ENCODE measurements around the gene MTA2. TPM values are rescaled to one million over a fixed set of nuclear protein-coding genes. Genes with fewer than 3 reads are reported as not detected.

MTA2 gene
- total RNA-seq (2021; fragmentation: NEBNext Ultra II Directional; extraction: Animal tissue kit (Norgen Biotek cat#: 25700)), result 114 and 117 TPM in 2 replicates
- 25.7 and 32.2 TPM in 2 replicates for polyA plus RNA-seq (2011; rRNA removed)
- 35.3 TPM for polyA plus RNA-seq (2011; cell fraction: cytosol; rRNA removed)
- polyA plus RNA-seq (2011; cell fraction: nucleus; rRNA removed), result 66.3 TPM
- polyA plus RNA-seq (2012, experiment 1 of 2), result 98.7 to 112 TPM (median 111 TPM) in 4 replicates
- polyA plus RNA-seq (2012, experiment 2 of 2), result 79.2 TPM
- 45.4 TPM for polyA plus RNA-seq (2013, experiment 1 of 2)
- 44.6 TPM for polyA plus RNA-seq (2013, experiment 2 of 2)
- 69.4 and 71.5 TPM in 2 replicates for polyA minus RNA-seq (2011; rRNA and poly(A)+ RNA removed)
- 41.7 TPM for polyA minus RNA-seq (2011; cell fraction: cytosol; rRNA and poly(A)+ RNA removed)
- 48.7 TPM for polyA minus RNA-seq (2011; cell fraction: nucleus; rRNA and poly(A)+ RNA removed)
- long read RNA-seq, experiment 1, partial matches to known transcripts, result 6 of 16 reads
- long read RNA-seq, experiment 1, other reads (novel, unspliced or antisense), result 10 of 16 reads
- long read RNA-seq, experiment 2, partial matches to known transcripts, result 0 of 2 reads
- long read RNA-seq, experiment 2, other reads (novel, unspliced or antisense), result 2 of 2 reads

- DNase-seq (ENCODE audit: low read depth in 1 of 2, low spot score in 2 of 2) (peak; percentile 98 to 100), FAIRE-seq (peak; percentile 81)
- peaks cover 0 to 28% of the 10 kb centered on the region in 2 experiments; a peak in 2 of 4 replicates for H3K79me2 ChIP-seq (ENCODE audit: control insufficient read depth in 1 of 2, insufficient read depth in 2 of 2, low read length in 2 of 2)
- peak within 1 kb of the TSS; percentile 84 for H3K18ac ChIP-seq (ENCODE audit: extremely low read depth, low read length)
- peak within 1 kb of the TSS; percentile 83 to 99 (median 87) for H3K9ac ChIP-seq (replicated peaks in 1 of 4; ENCODE audit: extremely low read depth in 1 of 4, low read depth in 3 of 4, low read length in 3 of 4)
- H3K14ac ChIP-seq (ENCODE audit: insufficient read length), result no peak within 1 kb of the TSS
- peak within 1 kb of the TSS; percentile 47 for H4K5ac ChIP-seq (ENCODE audit: insufficient read length, low read depth, low read length)
- H3K4me3 ChIP-seq (ENCODE audit: extremely low read depth in 1 of 4, insufficient read depth in 2 of 4, low read depth in 3 of 4, low read length in 4 of 4), result peak within 1 kb of the TSS; percentile 74 to 86 (median 84)
- H2BK120ac ChIP-seq (replicated peaks; ENCODE audit: low read depth, low read length), result no peak within 1 kb of the TSS
- H3K79me1 ChIP-seq (ENCODE audit: low read depth, low read length), result no peaks in the 10 kb centered on the region; the same call in 1 of the 2 replicates
- peaks cover 7 to 32% (median 17%) of the 10 kb centered on the region in 4 experiments for H3K4me1 ChIP-seq (replicated peaks in 1 of 4; ENCODE audit: control insufficient read depth in 3 of 4, insufficient read depth in 4 of 4, low read length in 3 of 4)
- H3K4me2 ChIP-seq (ENCODE audit: insufficient read depth in 1 of 2, low read depth in 2 of 2, low read length in 2 of 2), result peak within 1 kb of the TSS; percentile 72 to 95
- peak within 1 kb of the TSS; percentile 38 for H4K91ac ChIP-seq (replicated peaks; ENCODE audit: insufficient read length, low read length)
- H3K4ac ChIP-seq (replicated peaks; ENCODE audit: insufficient read length, low read depth, low read length), result peak within 1 kb of the TSS; percentile 14
- H3K9me3 ChIP-seq (ENCODE audit: insufficient read depth in 2 of 2, low read depth in 1 of 2, low read length in 1 of 2), result no peaks in the 10 kb centered on the region
- CTCF ChIA-PET (ENCODE audit: partially characterized antibody), result interaction anchor here (0.9 to 2.2 kb wide), 5 partner anchors 9 to 170 kb away, joined by 3 to 24 read pairs (median 4); partner anchors contain the start of genes EEF1G, EML3, ROM1 and TUT1
- WGBS, 2 experiments (ENCODE audit: extremely low coverage in 1 of 2, insufficient coverage in 1 of 2, insufficient read length in 1 of 2, insufficient replicate concordance in 2 of 2, low coverage in 1 of 2, low lambda C conversion rate in 2 of 2, missing lambda C conversion rate in 1 of 2), result 1% methylated on average over 63 of the region's 83 CpGs; no CpG with 5 or more reads in 1 of the 2 experiments
- peak within 1 kb of the TSS; percentile 27; the same call in 1 of the 2 replicates for H2AFZ ChIP-seq (ENCODE audit: low read length)
- peaks cover 0 to 13% (median 11%) of the 10 kb centered on the region in 4 experiments; a peak in 6 of 7 replicates for H3K27me3 ChIP-seq (replicated peaks in 1 of 4; ENCODE audit: control insufficient read depth in 3 of 4, extremely low read depth in 1 of 4, insufficient read depth in 3 of 4, low read length in 3 of 4)
- H2AK5ac ChIP-seq (ENCODE audit: low read depth, low read length), result peak within 1 kb of the TSS; percentile 29; the same call in 1 of the 2 replicates
- no peak within 1 kb of the TSS for H3K23ac ChIP-seq (ENCODE audit: insufficient read length)
- H4K20me1 ChIP-seq (replicated peaks in 1 of 2; ENCODE audit: control insufficient read depth in 1 of 2, insufficient read depth in 2 of 2, low read length in 2 of 2), result peaks cover 3 to 7% of the 10 kb centered on the region in 2 experiments
- POLR2A ChIA-PET (ENCODE audit: partially characterized antibody), result interaction anchor here (0.6 to 12.3 kb wide), 33 partner anchors 9 to 280 kb away, joined by 3 to 235 read pairs (median 3); partner anchors contain the start of genes B3GAT3, C11orf98, CSKMT and EEF1G
- H2BK5ac ChIP-seq (ENCODE audit: low read depth, low read length), result peak within 1 kb of the TSS; percentile 75; the same call in 1 of the 2 replicates
- H3K27ac ChIP-seq (ENCODE audit: low read depth, low read length), result peak within 1 kb of the TSS; percentile 79
- H2BK12ac ChIP-seq (ENCODE audit: low read depth, low read length), result peak within 1 kb of the TSS; percentile 27; the same call in 1 of the 2 replicates
- peaks cover 17 to 20% (median 18%) of the 10 kb centered on the region in 4 experiments for H3K36me3 ChIP-seq (ENCODE audit: control insufficient read depth in 2 of 4, insufficient read depth in 4 of 4, low read length in 3 of 4)
- H3K56ac ChIP-seq (replicated peaks; ENCODE audit: insufficient read length, low read depth, low read length), result peak within 1 kb of the TSS; percentile 78
- peaks cover 17% of the 10 kb centered on the region; the same call in 1 of the 2 replicates for H3K23me2 ChIP-seq (ENCODE audit: low read depth, low read length)
- peak within 1 kb of the TSS; percentile 95 for H4K8ac ChIP-seq (ENCODE audit: extremely low read depth, insufficient read depth, low read length)
- peak within 1 kb of the TSS; percentile 88; the same call in 1 of the 2 replicates for H2BK15ac ChIP-seq (ENCODE audit: low read length)
- no peak within 1 kb of the TSS for H2BK20ac ChIP-seq (ENCODE audit: low read length)
- peak; percentile 38; the same call in 1 of the 2 replicates for TF ChIP-seq TAF1 (IDR thresholded peaks at IDR 0.05; ENCODE audit: low read depth, low read length)
- TF ChIP-seq KDM4A (IDR thresholded peaks at IDR 0.05; ENCODE audit: low read depth, low read length, severe bottlenecking), result peak; percentile 41
- TF ChIP-seq GTF2F1 (IDR thresholded peaks at IDR 0.05; ENCODE audit: borderline replicate concordance, low read depth, low read length), result no peak
- no peak for TF ChIP-seq SAP30 (IDR thresholded peaks at IDR 0.05; ENCODE audit: insufficient read depth, insufficient replicate concordance, low read length)
- no peak; the same call in 1 of the 2 replicates for TF ChIP-seq YY1 (IDR thresholded peaks at IDR 0.05; ENCODE audit: low read depth, low read length)
- TF ChIP-seq RBBP5 (IDR thresholded peaks at IDR 0.05; ENCODE audit: borderline replicate concordance, low read depth, low read length), result peak; percentile 56; the same call in 1 of the 2 replicates
- no peak for TF ChIP-seq TCF12 (IDR thresholded peaks at IDR 0.05; ENCODE audit: low read depth, low read length)
- TF ChIP-seq POU5F1 (IDR thresholded peaks at IDR 0.05; ENCODE audit: low read depth, low read length), result no peak
Observed at GRCh38 chr11:62601372-62602140, at the start of gene MTA2. TSS of gene MTA2 (minus strand) at chr11:62601865. CDS start at chr11:62601450, 415 bp downstream.

Data from H1 (cell line).